ACC112 (cell line): ENCODE data around the gene LMX1A.
A peak's percentile ranks its signal among the peaks of the same experiment; 100 is the strongest.

Experiments used
- H2AFZ ChIP-seq: fragments of 200-600 bp; sonication (generic); one replicate; pipeline ENCODE4 v1.6.0; 2017; ENCODE audit warnings: antibody characterized with exemption, low read length; ENCODE audit not compliant: unreplicated experiment
- H3K27ac ChIP-seq: fragments of 200-600 bp; sonication (generic); 2 replicates; pipeline ENCODE4 v1.5.1; 2014; ENCODE audit warnings: low read depth, mild to moderate bottlenecking, antibody characterized with exemption, low read length, moderate library complexity
- H3K27me3 ChIP-seq: fragments of 200-600 bp; sonication (generic); 2 replicates; pipeline ENCODE4 v1.6.1; 2014; ENCODE audit warnings: mild to moderate bottlenecking, antibody characterized with exemption, low read length, moderate library complexity, mixed read lengths; ENCODE audit not compliant: insufficient read depth
- H3K36me3 ChIP-seq: fragments of 200-600 bp; sonication (generic); 2 replicates; pipeline ENCODE4 v1.6.1; 2016; ENCODE audit warnings: mild to moderate bottlenecking, antibody characterized with exemption, low read length, moderate library complexity, mixed read lengths; ENCODE audit not compliant: insufficient read depth
- H3K4me1 ChIP-seq: fragments of 200-600 bp; sonication (generic); one replicate; pipeline ENCODE4 v1.6.1; 2016; ENCODE audit warnings: low read length, mixed read lengths; ENCODE audit not compliant: insufficient read depth, unreplicated experiment, control insufficient read depth
- H3K4me3 ChIP-seq: fragments of 200-600 bp; sonication (generic); 2 replicates; pipeline ENCODE4 v1.5.1; 2014; ENCODE audit warnings: mild to moderate bottlenecking, low read depth, low read length
- H3K79me2 ChIP-seq: fragments of 200-600 bp; sonication (generic); one replicate; pipeline ENCODE4 v1.6.0; 2016; ENCODE audit warnings: low read length; ENCODE audit not compliant: control insufficient read depth, unreplicated experiment, insufficient read depth

LMX1A gene

DNA sequence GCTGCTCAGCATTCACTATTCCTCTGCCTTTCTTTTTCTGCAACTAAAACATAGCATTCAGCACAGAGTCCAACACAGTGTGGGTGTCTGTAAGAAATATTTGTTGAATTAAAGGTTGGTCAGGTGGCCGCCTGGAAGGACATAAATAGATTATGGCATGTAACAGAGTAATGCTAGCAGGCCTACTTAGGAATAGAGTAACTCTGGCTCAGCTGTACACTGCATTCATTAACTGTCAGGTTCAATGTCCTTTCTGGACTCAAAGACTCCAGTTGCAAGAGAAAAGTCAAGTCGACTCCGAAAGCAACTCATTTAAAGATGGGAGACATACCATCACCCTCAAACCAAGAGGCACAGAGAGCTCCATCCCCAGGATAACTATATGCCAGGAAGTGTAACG is 116.0 kb downstream of the LMX1A start:
- Histone ChIP-seq H3K36me3 (no peaks in the 10 kb centered on the region), H2AFZ (no peak overlapping the region), H3K27ac (no peak overlapping the region), H3K79me2 (no peaks in the 10 kb centered on the region), H3K4me1 (no peaks in the 10 kb centered on the region), H3K4me3 (no peak overlapping the region), H3K27me3 (peaks cover 25% of the 10 kb centered on the region)

DNA sequence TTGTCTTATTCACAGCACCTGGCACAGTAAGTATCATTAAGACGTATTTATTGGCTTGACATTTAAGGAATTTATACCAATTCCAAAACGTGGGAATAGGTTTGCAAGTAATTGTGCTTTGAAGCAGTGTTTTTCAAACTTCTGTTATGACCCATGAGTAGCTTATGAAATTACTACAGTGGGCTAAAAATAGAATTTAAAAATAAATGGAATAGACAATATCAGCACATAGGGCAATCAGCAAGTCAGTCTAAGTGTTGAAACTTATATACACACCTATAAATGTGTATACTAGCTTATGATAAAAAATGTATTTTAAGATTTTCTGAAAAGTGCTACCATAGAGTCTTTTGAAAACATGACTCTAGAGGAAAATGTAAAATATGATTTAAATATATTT is 116.6 kb downstream of the LMX1A start:
- no peak overlapping the region for H3K27ac ChIP-seq
- H3K4me3 ChIP-seq: no peak overlapping the region
- no peak overlapping the region for H2AFZ ChIP-seq
- H3K27me3 ChIP-seq: peaks cover 31% of the 10 kb centered on the region
- no peaks in the 10 kb centered on the region for H3K79me2 ChIP-seq
- no peaks in the 10 kb centered on the region for H3K4me1 ChIP-seq
- H3K36me3 ChIP-seq: no peaks in the 10 kb centered on the region

DNA sequence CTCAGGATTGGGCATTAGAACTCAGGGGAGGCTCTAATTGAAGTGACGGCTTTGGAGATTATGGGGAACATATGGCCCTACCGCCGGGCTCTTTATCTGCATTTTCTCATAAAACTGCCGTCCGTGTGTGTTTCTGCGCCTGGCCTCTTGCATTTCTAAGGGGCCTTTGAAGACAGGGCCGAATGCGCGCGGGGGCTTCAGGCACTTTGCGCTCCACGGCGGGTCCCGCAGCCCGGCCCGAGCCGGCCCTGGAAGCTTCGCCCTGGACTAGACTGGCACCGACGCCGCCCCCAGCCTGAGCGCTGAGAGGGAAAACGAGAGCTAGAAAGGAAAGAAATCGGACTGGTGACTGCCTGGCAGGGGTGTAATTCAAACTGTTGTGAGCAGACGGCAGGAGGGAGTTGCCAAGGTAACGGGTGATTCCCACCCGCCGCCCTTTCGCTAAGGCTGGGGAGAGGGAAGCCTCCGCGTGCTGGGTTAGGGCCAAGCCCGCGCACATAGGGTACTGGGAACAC is 120.7 kb downstream of the LMX1A start:
- Histone ChIP-seq H3K27ac (no peak overlapping the region), H3K4me1 (no peaks in the 10 kb centered on the region), H3K79me2 (no peaks in the 10 kb centered on the region), H3K36me3 (no peaks in the 10 kb centered on the region), H3K4me3 (0 out of 2 replicates have a peak overlapping the region, but pooled peaks have one; percentile 21), H2AFZ (no peak overlapping the region), H3K27me3 (peaks cover 41% of the 10 kb centered on the region)

DNA sequence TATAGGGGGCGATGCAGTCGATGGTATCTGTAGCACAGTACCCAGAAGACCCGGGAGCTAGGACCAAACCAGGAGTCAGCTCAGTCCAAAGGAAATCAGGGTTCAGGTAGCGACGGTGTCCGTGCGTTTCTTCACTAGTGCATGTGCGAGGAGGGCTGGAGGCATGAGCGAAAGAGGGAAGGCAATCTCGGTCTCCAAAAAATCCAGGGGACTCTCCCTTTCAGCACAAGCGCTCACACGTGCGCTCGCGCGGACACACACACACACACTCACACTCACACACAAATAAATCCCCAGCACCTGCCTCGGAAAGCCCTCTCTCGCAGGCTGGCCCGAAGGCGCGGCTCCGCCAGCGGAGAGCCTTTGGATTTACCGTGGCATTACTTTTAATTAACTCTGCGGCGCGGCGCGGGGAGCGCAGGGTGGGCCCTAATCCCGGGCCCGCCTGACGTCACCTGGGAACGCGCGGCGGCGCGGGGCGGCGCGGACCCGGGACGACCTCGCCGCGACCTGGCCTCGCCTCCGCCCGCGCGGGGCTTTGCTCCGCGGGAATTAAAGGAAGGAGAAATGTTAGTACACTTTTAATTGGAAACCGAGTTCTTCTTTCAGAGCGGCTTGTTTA is 121.2 kb downstream of the LMX1A start:
- H3K36me3 ChIP-seq: no peaks in the 10 kb centered on the region
- no peak overlapping the region for H2AFZ ChIP-seq
- H3K4me1 ChIP-seq: no peaks in the 10 kb centered on the region
- no peak overlapping the region for H3K27ac ChIP-seq
- no peaks in the 10 kb centered on the region for H3K79me2 ChIP-seq
- peaks cover 41% of the 10 kb centered on the region for H3K27me3 ChIP-seq
- H3K4me3 ChIP-seq: no peak overlapping the region

GRCh38 chr1:165234149-165234548 is 122.4 kb downstream of the LMX1A start:
- no peak overlapping the region for H3K27ac ChIP-seq
- no peaks in the 10 kb centered on the region for H3K36me3 ChIP-seq
- peaks cover 41% of the 10 kb centered on the region for H3K27me3 ChIP-seq
- H3K4me3 ChIP-seq: no peak overlapping the region
- H2AFZ ChIP-seq: no peak overlapping the region
- H3K79me2 ChIP-seq: no peaks in the 10 kb centered on the region
- H3K4me1 ChIP-seq: no peaks in the 10 kb centered on the region

- H3K27me3 ChIP-seq: no peaks in the 10 kb centered on the region; the same call in 1 of the 2 replicates
- H3K79me2 ChIP-seq: no peaks in the 10 kb centered on the region
These were observed 127.8 kb downstream of the LMX1A start for GRCh38 chr1:165228676-165229075.

DNA sequence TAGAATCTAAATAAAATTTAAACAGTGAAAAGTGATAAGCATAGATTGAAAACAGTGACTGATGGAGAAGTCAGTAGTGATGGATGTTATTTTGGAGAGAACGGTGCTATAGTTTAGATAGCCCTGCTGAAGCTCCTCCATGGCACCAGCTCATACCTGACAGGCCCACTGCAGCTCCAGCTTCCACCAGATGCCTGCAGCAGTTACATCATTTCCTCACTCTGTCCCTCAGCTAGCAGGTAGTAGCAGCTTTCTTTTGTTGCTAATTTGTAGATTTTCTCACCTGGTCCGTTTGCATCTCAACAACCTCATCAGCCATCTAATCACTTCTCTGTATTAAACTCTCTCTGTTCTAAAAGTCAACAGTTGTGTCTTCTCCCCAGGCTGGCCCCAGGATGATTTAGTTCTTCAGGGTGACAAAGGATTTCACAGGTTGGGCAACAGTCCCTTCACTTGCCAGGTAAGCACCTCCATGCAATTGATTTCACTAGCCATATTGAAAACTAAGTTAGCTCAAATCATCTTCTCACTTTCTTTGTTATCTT is 128.3 kb downstream of the LMX1A start:
- Histone ChIP-seq H3K36me3 (no peaks in the 10 kb centered on the region), H2AFZ (no peak overlapping the region)

More at GRCh38 chr1:165228676-165229075, 127.8 kb downstream of the LMX1A start:
- Histone ChIP-seq H3K27ac (no peak overlapping the region), H3K36me3 (no peaks in the 10 kb centered on the region), H2AFZ (no peak overlapping the region), H3K4me3 (no peak overlapping the region), H3K4me1 (no peaks in the 10 kb centered on the region)

DNA sequence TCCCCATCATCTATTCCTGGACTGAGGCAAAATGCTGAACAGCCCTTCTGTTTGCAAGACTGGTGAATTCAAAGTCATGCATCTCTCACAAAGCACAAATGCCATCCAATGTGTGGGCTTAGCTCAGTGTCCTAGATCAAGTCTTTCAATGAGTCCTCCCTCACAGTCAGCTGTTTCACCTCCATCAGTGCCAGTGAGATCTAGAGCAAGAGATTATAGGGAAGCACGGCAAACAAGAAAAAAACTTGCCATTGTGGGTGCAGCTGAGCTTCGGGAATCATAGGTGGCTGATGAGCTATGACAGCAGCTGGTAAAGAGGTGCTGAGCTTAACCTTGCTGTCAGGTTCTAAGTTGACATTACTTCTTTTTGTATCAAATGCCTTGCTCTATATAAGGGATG is 130.2 kb downstream of the LMX1A start:
- H3K79me2 ChIP-seq: no peaks in the 10 kb centered on the region
- no peak overlapping the region for H2AFZ ChIP-seq
- no peaks in the 10 kb centered on the region for H3K4me1 ChIP-seq
- H3K36me3 ChIP-seq: no peaks in the 10 kb centered on the region
- H3K27ac ChIP-seq: no peak overlapping the region
- no peak overlapping the region for H3K4me3 ChIP-seq
- H3K27me3 ChIP-seq: no peaks in the 10 kb centered on the region; the same call in 1 of the 2 replicates

More for the DNA sequence above, 128.3 kb downstream of the LMX1A start:
- Histone ChIP-seq H3K27ac (no peak overlapping the region), H3K4me1 (no peaks in the 10 kb centered on the region), H3K79me2 (no peaks in the 10 kb centered on the region), H3K4me3 (no peak overlapping the region), H3K27me3 (no peaks in the 10 kb centered on the region; the same call in 1 of the 2 replicates)

DNA sequence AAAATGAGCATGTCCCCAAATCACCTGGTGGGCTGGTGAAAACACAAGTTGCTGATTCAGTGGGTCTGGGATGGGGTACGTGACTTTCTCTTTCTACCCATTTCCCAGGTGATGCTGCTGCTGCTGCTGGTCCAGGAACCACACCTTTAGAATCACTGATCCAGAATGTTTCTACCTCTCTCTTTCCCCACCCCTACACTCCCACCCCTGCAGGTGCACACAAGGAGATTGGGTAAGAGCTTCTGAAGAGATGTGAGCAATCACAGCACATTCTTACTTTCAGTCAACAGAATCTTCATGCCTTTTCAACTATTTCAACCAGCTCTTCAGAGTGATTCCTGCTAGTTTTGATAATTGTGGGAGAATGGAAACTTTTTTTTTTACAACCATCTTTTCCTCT is 130.9 kb downstream of the LMX1A start:
- Histone ChIP-seq H3K27me3 (no peaks in the 10 kb centered on the region; the same call in 1 of the 2 replicates), H2AFZ (no peak overlapping the region), H3K4me3 (no peak overlapping the region), H3K27ac (no peak overlapping the region), H3K4me1 (no peaks in the 10 kb centered on the region), H3K79me2 (no peaks in the 10 kb centered on the region), H3K36me3 (no peaks in the 10 kb centered on the region)

GRCh38 chr1:165225062-165225461 is 131.5 kb downstream of the LMX1A start:
- H3K4me3 ChIP-seq: no peak overlapping the region
- H3K36me3 ChIP-seq: no peaks in the 10 kb centered on the region
- H3K27me3 ChIP-seq: no peaks in the 10 kb centered on the region; the same call in 1 of the 2 replicates
- H3K27ac ChIP-seq: no peak overlapping the region
- no peaks in the 10 kb centered on the region for H3K79me2 ChIP-seq
- H3K4me1 ChIP-seq: no peaks in the 10 kb centered on the region
- H2AFZ ChIP-seq: no peak overlapping the region

DNA sequence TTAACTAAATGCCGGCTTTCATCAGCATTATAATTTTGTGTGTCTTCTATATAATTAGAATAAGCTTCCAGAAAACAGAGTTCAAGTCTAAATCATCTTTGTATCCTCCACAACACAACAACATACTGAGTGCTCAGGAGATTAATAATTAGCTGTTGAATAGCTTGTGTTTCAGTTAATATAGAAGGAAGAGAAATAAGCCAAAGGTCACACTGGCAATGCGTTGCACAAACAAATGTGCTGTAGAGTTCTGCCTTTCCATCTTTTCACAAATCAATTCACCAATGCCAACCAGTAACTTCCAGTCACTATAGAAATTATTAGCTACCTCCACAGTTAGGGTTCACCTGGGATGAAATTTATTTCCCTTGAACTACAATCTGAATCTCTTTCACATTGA is 132.0 kb downstream of the LMX1A start:
- Histone ChIP-seq H2AFZ (no peak overlapping the region), H3K27me3 (no peaks in the 10 kb centered on the region; the same call in 1 of the 2 replicates)

More for the DNA sequence above, 132.0 kb downstream of the LMX1A start:
- no peaks in the 10 kb centered on the region for H3K36me3 ChIP-seq
- H3K4me3 ChIP-seq: no peak overlapping the region
- no peaks in the 10 kb centered on the region for H3K4me1 ChIP-seq
- no peaks in the 10 kb centered on the region for H3K79me2 ChIP-seq
- no peak overlapping the region for H3K27ac ChIP-seq
